Esophagus (tissue), 2 donors: ENCODE data around the gene FNIP1. TPM values are rescaled to one million over a fixed set of nuclear protein-coding genes. Genes with fewer than 3 reads are reported as not detected.
"Not testable (repeated sequence)": the region's sequence is repeated elsewhere in the genome, so short reads cannot be mapped to it uniquely, and the experiment has no call there.

ENCODE experiments used
- H3K27ac ChIP-seq, 2 donors: one replicate each; pipeline ENCODE4 v1.5.1; 2013; ENCODE audit warnings: low read depth in 2 of 2, mild to moderate bottlenecking in 2 of 2, inconsistent platforms in 1 of 2, low read length in 1 of 2, moderate library complexity in 1 of 2
- H3K27me3 ChIP-seq, 2 donors: one replicate each; pipeline ENCODE4 v1.6.1; 2013; ENCODE audit warnings: low read length in 2 of 2, control low read depth in 1 of 2, mild to moderate bottlenecking in 1 of 2; ENCODE audit not compliant: insufficient read depth in 2 of 2, control insufficient read depth in 1 of 2
- H3K36me3 ChIP-seq, 2 donors: one replicate each; pipeline ENCODE4 v1.6.1; 2013; ENCODE audit warnings: low read length in 1 of 2; ENCODE audit not compliant: control insufficient read depth in 2 of 2, insufficient read depth in 2 of 2
- H3K4me1 ChIP-seq, 2 donors: one replicate each; pipeline ENCODE4 v1.6.1; 2013; ENCODE audit warnings: low read length in 1 of 2; ENCODE audit not compliant: control insufficient read depth in 2 of 2, insufficient read depth in 2 of 2
- H3K4me3 ChIP-seq, 2 donors: one replicate each; pipeline ENCODE4 v1.5.1; 2013; ENCODE audit warnings: low read length in 2 of 2, mild to moderate bottlenecking in 2 of 2, low read depth in 1 of 2, moderate library complexity in 1 of 2
- H3K9me3 ChIP-seq, 2 donors: one replicate each; pipeline ENCODE4 v1.6.1; 2013; ENCODE audit warnings: mild to moderate bottlenecking in 2 of 2, low read depth in 1 of 2, low read length in 1 of 2, moderate library complexity in 1 of 2; ENCODE audit not compliant: control insufficient read depth in 2 of 2, insufficient read depth in 1 of 2
- WGBS, 2 donors: extraction: QIAGEN DNeasy Blood & Tissue Kit; methylation state at CpG; one replicate each; pipeline ENCODE4 v1.1.7; 2013; 5-methylcytosine and 5-hydroxymethylcytosine counted together
- polyA plus RNA-seq, 2 donors: library from polyadenylated mRNA; stranded (reverse); fragments of 200-250 nt; gene quantifications; one replicate each; pipeline ENCODE4 v1.2.3, GENCODE V29; 2013
- donor health status: healthy with polysubstance abuse.
- donor health status: Bipolar disorder and iron deficiency.

Gene FNIP1
- polyA plus RNA-seq, 2 donors, result 2.4 to 2.5 TPM

GRCh38 chr5:131593436-131593835 lies 203.4 kb downstream of the FNIP1 start:
- H3K4me1 ChIP-seq, H3K9me3 ChIP-seq, H3K36me3 ChIP-seq, H3K27me3 ChIP-seq, H3K4me3 ChIP-seq, H3K27ac ChIP-seq: not testable (repeated sequence)
- WGBS, 2 donors, result 75 to 85% methylated on average over 2 of the region's 2 CpGs

Other genes starting within 250 kb of the FNIP1 start
- 1 to 10 TPM; 2.3 TPM for gene RAPGEF6, start 161.8 kb downstream of the FNIP1 start, polyA plus RNA-seq
- under 1 TPM in 1 of 2 donors, not detected in 1; 0.12 TPM for gene MEIKIN, start 148.6 kb upstream of the FNIP1 start, polyA plus RNA-seq
- gene ACSL6, start 214.6 kb upstream of the FNIP1 start, polyA plus RNA-seq, result under 1 TPM; 0.28 to 0.29 TPM